ENCODE measurements around the gene MMD2. TPM values are rescaled to one million over a fixed set of nuclear protein-coding genes. Genes with fewer than 3 reads are reported as not detected.

Gene MMD2
- total RNA-seq, 4 donors from 2014 or later: not detected

DNA sequence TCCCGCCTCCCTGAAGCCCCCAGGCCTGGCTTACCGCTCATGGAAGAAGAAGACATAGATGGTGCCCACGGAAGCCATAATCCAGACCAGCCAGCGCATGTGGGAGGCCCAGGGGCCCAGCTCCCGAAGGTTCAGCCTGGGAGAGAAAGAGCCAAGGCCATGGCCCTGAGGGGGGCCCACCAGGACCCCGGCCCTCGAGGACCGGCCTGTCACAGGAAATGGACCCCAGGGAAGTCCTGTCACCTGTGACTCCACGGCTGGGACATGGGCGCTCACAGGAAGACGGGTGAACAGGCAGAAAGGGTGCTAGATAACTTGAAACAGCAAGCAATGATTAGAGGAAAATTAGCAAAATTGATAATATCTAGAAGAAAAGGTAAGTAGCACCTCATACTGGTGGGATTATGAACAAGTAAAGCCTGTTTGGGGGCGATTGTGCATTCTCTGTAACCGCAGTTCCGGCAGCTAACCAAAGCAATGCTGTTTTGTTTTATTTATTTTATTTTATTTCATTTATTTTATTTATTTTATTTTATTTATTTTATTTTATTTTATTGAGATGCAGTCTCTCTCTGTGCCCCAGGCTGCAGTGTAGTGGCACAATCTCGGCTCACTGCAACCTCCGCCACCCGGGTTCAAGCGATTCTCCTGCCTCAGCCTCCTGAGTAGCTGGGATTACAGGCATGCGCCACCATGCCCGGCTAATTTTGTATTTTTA, 47.7 kb downstream of the MMD2 start:
- H3K9me3 ChIP-seq: no peaks in the 10 kb centered on the region
- intact Hi-C loops (cut with DNase I): no loop called here
- DNase-seq: no peak
- H3K27me3 ChIP-seq: peaks cover 0 to 10% (median 0%) of the 10 kb centered on the region in 4 donors
- WGBS, 2 donors: 75 to 82% methylated on average over 14 to 15 of the region's 20 CpGs
- H3K27ac ChIP-seq: no peak overlapping the region
- no peak overlapping the region for H3K4me3 ChIP-seq
- H3K4me1 ChIP-seq: no peaks in the 10 kb centered on the region
- TF ChIP-seq CTCF (IDR thresholded peaks at IDR 0.05): no peak
- no peak for TF ChIP-seq POLR2A (IDR thresholded peaks at IDR 0.05)
- no peaks in the 10 kb centered on the region for H3K36me3 ChIP-seq

DNA sequence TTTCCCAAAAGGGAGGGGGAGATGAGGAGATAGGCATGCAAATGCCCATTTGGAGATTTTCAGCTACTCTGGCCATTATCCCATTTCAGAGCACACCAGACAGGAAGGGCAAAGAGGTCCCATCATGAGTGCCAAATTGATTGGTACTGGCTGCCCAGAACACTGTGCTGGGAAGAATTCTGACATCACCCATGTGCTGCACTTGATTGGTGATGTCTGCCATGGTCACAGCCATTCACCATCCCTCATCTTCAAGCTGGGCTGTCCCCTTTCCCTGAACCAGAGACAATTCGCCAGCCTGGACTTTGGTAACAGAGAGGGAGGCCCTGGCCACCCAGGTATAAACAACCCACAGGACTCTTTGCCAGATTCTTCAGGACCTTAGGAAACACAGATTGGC, 52.3 kb downstream of the MMD2 start:
- peaks cover 0 to 37% (median 0%) of the 10 kb centered on the region in 4 donors for H3K27me3 ChIP-seq
- no peak overlapping the region for H3K4me3 ChIP-seq
- WGBS, 2 donors: 14 to 45% methylated on average over 1 of the region's 1 CpG
- DNase-seq: no peak
- no peak overlapping the region for H3K27ac ChIP-seq
- H3K4me1 ChIP-seq: no peaks in the 10 kb centered on the region
- TF ChIP-seq POLR2A (IDR thresholded peaks at IDR 0.05): no peak
- no peak for TF ChIP-seq CTCF (IDR thresholded peaks at IDR 0.05)
- intact Hi-C loops (cut with DNase I): no loop called here
- no peaks in the 10 kb centered on the region for H3K9me3 ChIP-seq
- H3K36me3 ChIP-seq: no peaks in the 10 kb centered on the region

DNA sequence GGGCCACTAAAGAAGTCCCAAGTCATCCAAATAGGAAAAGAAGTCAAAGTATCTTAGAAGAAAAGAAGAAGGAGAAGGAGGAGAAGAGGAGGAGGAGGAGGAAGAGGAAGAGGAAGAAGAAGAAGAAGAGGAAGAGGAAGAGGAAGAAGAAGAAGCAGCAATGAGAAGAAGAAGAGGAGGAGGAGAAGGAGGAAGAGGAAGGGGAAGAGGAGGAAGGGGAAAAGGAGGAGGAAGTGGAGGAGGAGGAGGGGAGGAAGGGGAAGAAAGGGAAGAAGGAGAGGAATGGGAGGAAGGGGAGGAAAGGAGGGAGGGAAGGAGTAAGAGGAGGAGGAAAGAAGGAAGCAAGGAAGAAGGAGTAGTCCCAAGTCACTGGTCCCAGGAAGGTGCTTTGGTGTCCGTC, 53.8 kb downstream of the MMD2 start:
- Histone ChIP-seq H3K4me3 (no peak overlapping the region), H3K36me3 (no peaks in the 10 kb centered on the region), H3K27ac (no peak overlapping the region), H3K27me3 (peaks cover 0 to 44% (median 0%) of the 10 kb centered on the region in 4 donors), H3K9me3 (no peaks in the 10 kb centered on the region), H3K4me1 (no peaks in the 10 kb centered on the region)
- intact Hi-C loops (cut with DNase I): no loop called here
- 77 to 94% methylated on average over 1 of the region's 1 CpG for WGBS, 2 donors
- no peak for TF ChIP-seq POLR2A (IDR thresholded peaks at IDR 0.05)
- no peak for TF ChIP-seq CTCF (IDR thresholded peaks at IDR 0.05)
- DNase-seq: no peak

- intact Hi-C loops (cut with DNase I): no loop called here
- TF ChIP-seq CTCF (IDR thresholded peaks at IDR 0.05) (no peak), POLR2A (IDR thresholded peaks at IDR 0.05) (no peak)
- H3K27me3 ChIP-seq: peaks cover 0 to 44% (median 0%) of the 10 kb centered on the region in 4 donors
These were observed 54.6 kb downstream of the MMD2 start for GRCh38 chr7:4904346-4904745.

DNA sequence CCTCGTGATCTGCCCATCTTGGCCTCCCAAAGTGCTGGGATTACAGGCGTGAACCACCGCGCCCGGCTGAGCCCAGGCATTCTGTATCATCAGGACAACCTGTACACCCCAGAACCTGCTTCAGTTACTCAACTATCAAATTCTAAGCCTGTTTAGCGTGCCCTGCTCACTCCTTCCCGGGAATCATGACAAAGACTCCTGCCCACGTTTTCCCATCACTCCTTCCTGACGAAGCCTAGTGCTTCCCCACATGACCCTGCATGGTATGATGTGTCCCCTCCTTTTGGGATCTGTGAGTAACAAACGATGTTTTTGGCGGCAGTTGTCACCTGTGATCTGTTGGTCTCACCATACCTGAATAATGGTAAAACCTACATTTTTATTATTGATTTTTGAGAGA, 63.2 kb downstream of the MMD2 start:
- H3K4me3 ChIP-seq: no peak overlapping the region
- peaks cover 0 to 10% (median 0%) of the 10 kb centered on the region in 3 donors for H3K9me3 ChIP-seq
- H3K27me3 ChIP-seq: peaks cover 0 to 1% (median 0%) of the 10 kb centered on the region in 4 donors
- H3K36me3 ChIP-seq: no peaks in the 10 kb centered on the region
- H3K27ac ChIP-seq: no peak overlapping the region
- TF ChIP-seq CTCF (IDR thresholded peaks at IDR 0.05): no peak
- TF ChIP-seq POLR2A (IDR thresholded peaks at IDR 0.05): no peak
- DNase-seq: no peak
- intact Hi-C loops (cut with DNase I): no loop called here
- 76 to 82% methylated on average over 10 to 11 of the region's 11 CpGs for whole genome bisulfite sequencing, 2 donors
- no peaks in the 10 kb centered on the region for H3K4me1 ChIP-seq

More at GRCh38 chr7:4904346-4904745, 54.6 kb downstream of the MMD2 start:
- no peaks in the 10 kb centered on the region for H3K9me3 ChIP-seq
- H3K4me1 ChIP-seq: no peaks in the 10 kb centered on the region
- no peak for DNase-seq
- H3K4me3 ChIP-seq: no peak overlapping the region
- H3K27ac ChIP-seq: no peak overlapping the region
- no peaks in the 10 kb centered on the region for H3K36me3 ChIP-seq
